ENCODE measurements around the gene GARNL3.

- no peak for TF ChIP-seq CTCF (IDR thresholded peaks at IDR 0.05)
- TF ChIP-seq POLR2A (IDR thresholded peaks at IDR 0.05) = no peak
Observed at GRCh38 chr9:127285965-127286364, 21.4 kb downstream of the GARNL3 start.

All from heart left ventricle (tissue), 13 donors.